Activated CD8-positive, alpha-beta memory T cell treated with anti-CD3 and anti-CD28 coated beads, Interleukin-2, amount 50 U/mL, for 1 hour (primary cell): ENCODE measurements around the gene STARD10.
A peak's percentile ranks its signal among the peaks of the same experiment; 100 is the strongest.
"Not testable (repeated sequence)": the region's sequence is repeated elsewhere in the genome, so short reads cannot be mapped to it uniquely, and the experiment has no call there.

Source experiments
- DNase-seq: peaks from one replicate; pipeline ENCODE4 v3.0.0-alpha.2; 2020; ENCODE audit errors: extremely low read depth

Gene STARD10

DNA sequence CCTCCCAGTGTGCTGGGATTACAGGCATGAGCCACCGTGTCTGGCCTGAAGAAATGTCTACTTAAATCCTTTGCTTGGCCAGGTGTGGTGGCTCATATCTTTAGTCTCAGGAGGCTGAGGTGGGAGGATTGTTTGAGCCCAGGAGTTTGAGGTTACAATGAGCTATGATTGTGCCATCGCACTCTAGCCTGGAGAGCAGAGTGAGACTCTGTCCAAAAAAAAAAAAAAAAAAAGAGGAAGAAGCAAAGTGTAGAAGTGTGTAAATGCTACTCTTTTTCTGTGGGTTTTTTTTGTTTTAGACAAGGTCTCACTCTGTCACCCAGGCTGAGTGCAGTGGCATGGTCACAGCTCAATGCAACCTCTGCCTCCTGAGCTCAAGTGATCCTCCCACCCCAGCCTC is 13.9 kb upstream of the STARD10 start:
- no peak for DNase-seq

GRCh38 chr11:72807021-72807693 is 13.3 kb upstream of the STARD10 start:
- DNase-seq = no peak

DNA sequence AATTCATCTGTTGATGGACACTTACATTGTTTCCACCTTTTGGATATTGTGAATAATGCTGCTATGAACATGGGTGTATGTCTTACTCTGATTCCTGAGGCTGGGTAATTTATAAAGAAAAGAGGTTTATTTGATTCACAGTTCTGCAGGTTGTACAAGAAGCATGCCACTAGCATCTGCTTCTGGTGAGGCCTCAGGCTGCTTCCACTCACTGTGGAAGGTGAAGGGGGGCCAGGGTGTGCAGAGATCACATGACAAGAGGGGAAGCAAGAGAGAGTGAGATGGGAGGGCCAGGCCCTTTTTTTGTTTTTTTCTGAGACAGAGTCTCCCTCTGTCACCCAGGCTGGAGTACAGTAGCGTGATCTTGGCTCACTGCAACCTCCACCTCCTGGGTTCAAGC is 12.5 kb upstream of the STARD10 start:
- not testable (repeated sequence) for DNase-seq

- no peak for DNase-seq
Observed at GRCh38 chr11:72805216-72805615, 11.4 kb upstream of the STARD10 start.

DNA sequence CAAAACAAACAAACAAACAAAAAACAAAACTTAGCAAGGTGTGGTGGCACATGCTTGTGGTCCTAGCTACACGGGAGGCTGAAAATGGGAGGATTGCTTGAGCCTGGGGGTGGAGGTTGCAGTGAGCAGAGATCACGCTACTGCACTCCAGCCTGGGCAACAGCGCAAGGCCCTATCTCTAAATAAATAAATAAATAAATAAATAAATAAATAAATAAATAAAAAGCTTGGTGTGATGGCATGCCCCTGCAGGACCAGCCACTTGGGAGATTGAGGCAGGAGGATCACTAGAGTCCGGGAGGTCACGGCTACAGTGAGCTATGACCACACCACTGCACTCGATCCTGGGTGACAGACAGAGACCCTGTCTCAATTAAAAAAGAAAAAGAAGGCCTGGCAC is 9.0 kb upstream of the STARD10 start:
- DNase-seq = no peak

GRCh38 chr11:72799441-72799840 is 5.6 kb upstream of the STARD10 start:
- DNase-seq = no peak

DNA sequence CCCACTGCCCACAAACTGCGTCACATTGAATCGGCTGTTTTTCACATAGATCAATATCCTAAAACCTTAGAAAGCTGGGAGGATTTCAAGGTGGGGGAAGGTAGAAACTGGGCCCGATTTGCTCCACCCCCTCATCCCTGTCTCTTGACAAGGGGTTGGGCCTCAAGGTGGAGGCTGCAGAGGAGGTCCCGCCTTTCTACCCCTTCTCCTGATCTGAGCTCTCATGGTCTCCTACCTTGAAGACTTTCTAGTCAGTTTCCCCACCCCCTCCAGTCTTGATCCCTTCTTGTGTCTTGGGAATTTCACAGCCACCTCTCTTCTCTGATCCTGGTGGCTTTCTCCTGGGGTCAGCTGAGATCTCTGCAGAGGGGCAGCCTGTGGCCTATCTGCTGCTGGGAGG is 4.5 kb upstream of the STARD10 start:
- no peak for DNase-seq

GRCh38 chr11:72793076-72793424 is 797 bp downstream of the STARD10 start:
- DNase-seq = no peak

GRCh38 chr11:72792437-72793021 is 1.3 kb downstream of the STARD10 start:
- no peak for DNase-seq

DNA sequence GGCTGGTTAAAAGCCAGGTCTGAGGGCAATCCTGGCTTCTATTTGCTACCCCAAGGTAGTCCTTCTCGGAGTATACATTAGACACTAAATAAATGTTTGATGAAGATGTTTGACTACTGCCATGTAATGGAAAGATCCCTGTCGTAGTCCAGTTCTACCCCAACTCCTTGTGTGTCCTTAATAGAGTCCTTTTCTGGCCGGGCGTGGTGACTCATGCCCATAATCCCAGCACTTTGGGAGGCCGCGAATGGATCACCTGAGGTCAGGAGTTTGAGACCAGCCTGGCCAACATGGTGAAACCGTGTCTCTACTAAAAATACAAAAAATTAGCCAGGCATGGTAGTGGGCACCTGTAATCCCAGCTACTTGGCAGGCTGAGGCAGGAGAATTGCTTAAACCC is 2.6 kb downstream of the STARD10 start:
- DNase-seq = not testable (repeated sequence)

- DNase-seq = no peak
Observed at GRCh38 chr11:72789493-72790131, 4.2 kb downstream of the STARD10 start.

GRCh38 chr11:72788241-72788640 is 5.6 kb downstream of the STARD10 start:
- no peak for DNase-seq

DNA sequence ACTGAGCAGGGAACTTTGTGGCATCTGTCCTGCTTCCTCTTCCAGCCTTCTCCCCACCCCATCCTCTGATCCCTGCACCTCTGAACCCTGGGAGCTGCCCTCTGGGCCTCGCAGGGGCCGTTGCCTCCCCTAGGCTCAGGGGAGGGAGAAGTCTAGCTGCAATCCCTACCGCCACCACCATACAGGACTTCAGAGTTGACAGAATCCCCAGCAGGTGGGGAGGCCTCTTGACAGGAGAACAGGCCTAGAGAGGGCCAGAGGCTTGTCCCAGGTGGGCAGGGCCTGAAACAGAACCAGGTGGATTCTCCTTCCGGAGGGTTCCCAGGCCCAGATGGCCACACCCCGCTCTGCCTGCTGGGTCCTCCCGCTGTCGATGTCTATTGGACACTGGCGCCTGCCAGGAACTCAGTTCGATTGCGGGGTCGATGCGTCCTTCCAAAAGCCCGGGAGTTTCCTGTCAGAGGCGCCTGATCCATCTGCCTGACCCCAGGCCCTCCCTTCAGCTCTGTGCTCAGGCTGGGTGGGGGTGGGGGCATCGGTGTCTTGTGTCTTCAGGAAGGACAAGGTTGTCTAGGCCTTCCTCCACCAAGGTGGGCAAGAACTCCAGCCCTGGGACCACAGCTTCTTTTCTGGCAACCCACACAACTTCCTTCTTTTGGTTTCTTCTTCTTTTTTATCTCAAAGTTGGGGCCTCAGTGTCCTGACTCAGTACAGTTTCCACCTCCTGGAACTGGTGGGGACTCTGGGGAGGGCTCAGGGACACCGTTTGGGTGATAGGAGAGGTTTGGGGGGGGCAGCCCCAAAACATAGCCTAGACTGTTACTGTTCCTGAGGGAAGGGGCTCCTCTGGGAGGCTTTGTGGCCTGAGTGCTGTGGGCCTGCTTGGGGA is 6.4 kb downstream of the STARD10 start:
- DNase-seq = no peak

DNA sequence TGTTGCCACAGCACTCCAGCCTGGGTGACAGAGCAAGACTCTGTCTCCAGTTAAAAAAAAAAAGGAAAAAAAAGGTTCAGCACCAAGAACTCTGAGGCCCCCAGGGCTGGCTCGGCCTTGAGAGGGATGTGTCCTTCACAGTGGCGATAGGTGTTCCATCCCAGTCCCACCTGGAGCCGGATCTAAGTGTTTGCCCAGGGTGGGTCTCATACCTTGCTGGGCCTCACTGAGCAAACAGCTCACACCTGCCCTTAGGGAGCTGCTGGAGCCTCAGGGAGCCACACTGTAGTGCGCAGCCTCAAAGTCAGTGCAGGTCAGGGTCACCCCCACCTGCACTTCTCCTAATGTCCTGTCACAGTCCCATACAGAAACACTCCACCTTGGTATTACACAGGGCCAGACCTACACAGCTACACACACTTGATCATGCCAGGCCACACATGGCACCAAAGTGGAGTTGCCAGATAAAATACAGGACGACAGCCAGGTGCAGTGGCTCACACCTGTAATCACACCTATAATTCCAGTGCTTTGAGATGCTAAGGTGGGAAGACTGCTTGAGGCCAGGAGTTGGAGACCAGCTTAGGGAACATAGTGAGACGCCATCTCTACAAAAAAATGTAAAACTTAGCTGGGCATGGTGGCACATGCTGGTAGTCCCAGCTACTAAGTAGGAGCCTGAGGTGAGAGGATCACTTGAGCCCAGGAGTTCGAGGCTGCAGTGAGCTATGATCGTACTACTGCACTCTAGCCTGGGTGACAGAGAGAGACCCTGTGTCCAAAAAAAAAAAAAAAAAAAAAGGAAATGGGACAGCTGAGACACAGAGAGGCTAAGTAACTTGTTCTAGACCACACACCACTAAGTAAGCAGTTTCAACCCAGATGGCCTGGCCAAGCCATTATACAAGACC is 7.3 kb downstream of the STARD10 start:
- DNase-seq = no peak

DNA sequence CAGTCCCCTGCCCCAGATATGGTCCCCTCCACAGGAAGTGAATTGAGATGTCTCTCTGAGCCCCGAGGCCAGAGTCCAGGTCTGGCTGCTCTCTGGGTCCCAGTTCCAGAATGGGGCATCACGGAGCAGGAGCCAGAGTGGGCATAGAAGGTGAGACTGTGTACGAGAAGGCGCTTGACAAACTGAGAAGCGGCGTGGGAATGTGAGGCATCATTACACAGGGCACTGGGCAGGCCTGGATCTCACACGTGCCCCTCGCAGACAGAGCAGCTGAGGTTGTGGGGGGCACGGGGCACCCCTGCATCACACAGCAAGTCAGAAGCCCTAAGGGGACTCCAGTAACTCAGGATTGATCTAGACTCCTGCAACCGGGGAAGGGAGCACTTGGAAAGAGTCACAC is 9.2 kb downstream of the STARD10 start:
- no peak for DNase-seq

- no peak for DNase-seq
Observed at GRCh38 chr11:72783144-72783905, 10.5 kb downstream of the STARD10 start.

- DNase-seq = no peak
Observed at GRCh38 chr11:72782081-72782920, 11.5 kb downstream of the STARD10 start.

DNA sequence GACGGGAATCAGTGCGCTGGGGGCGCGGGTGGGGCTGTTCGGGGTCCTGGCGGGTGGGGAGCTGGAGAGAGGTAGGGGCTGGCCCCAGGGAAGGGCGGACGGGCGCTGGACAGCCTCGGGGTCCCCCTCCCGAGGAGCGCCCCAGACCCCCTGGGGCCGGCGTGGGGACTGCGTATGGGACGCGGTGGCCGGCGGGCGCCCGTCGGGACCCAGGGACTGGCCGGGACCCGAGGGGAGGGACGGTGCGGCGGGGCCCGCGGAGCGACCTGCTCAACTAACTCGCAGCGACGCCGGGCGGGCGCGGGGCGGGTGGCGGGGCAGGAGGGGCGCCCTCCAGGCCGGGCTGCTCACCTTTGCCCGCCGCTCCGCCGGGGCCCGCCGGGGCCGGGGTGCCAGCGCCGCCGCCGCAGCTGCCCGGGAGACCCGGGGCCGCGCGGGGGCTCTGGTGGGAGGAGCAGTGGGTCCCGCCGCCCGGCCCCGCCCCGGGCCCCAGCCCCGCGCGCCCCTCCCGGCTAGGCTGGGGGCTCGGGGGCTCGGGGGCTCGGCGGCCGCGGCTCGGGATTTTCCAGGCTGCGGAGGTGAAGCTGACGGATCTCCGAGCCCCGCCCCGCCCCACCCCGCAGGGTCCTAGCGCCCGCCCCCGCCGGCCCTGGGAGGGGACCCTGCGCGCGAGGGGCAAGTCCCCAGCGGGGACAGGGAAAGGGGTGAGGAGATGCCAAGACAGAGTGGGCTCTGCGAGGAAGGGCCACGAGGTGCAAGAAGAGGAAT is 12.3 kb downstream of the STARD10 start:
- peak; percentile 12 for DNase-seq

DNA sequence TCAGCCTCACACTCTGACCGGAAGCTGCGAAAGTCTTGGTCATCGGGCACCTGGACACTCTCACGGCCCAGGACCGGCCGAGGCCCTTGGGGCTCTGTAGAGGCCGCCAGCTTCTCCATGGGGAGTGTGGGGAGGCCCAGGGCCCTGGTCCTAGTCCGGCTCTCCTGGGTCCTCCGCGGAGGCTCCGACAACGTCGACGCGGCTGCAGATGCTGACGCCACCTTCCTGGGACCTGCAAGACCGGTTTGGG is 12.9 kb downstream of the STARD10 start:
- no peak for DNase-seq
